ENCODE measurements around the gene PCBP3. TPM values are rescaled to one million over a fixed set of nuclear protein-coding genes. Genes with fewer than 3 reads are reported as not detected.

Gene PCBP3
- total RNA-seq, 2 experiments from 2014 or later: 1.3 to 1.4 TPM

GRCh38 chr21:45836694-45837670, 193.5 kb downstream of the PCBP3 start:
- no peaks in the 10 kb centered on the region for H3K4me1 Mint-ChIP-seq (ENCODE audit: low read depth)
- H3K27me3 Mint-ChIP-seq (ENCODE audit: low read depth): peaks cover 5% of the 10 kb centered on the region
- POLR2A ChIA-PET: no interaction called here
- no peak overlapping the region for H3K4me3 Mint-ChIP-seq
- H3K36me3 Mint-ChIP-seq (ENCODE audit: low read depth): no peaks in the 10 kb centered on the region
- CTCF ChIA-PET: no interaction called here
- no peak overlapping the region for H3K27ac Mint-ChIP-seq
- peaks cover 5% of the 10 kb centered on the region for H3K9me3 Mint-ChIP-seq (ENCODE audit: insufficient read depth)
- ATAC-seq: no peak
- DNase-seq: no peak

GRCh38 chr21:45837936-45838335, 194.4 kb downstream of the PCBP3 start:
- no peak for DNase-seq
- no peak for ATAC-seq
- Mint-ChIP-seq H3K27ac (no peak overlapping the region), H3K4me3 (no peak overlapping the region), H3K36me3 (ENCODE audit: low read depth) (no peaks in the 10 kb centered on the region), H3K4me1 (ENCODE audit: low read depth) (no peaks in the 10 kb centered on the region), H3K9me3 (ENCODE audit: insufficient read depth) (peaks cover 5% of the 10 kb centered on the region), H3K27me3 (ENCODE audit: low read depth) (peaks cover 5% of the 10 kb centered on the region)
- CTCF ChIA-PET: no interaction called here
- POLR2A ChIA-PET: no interaction called here

- POLR2A ChIA-PET: no interaction called here
- DNase-seq (no peak), ATAC-seq (no peak)
- Mint-ChIP-seq H3K36me3 (ENCODE audit: low read depth) (no peaks in the 10 kb centered on the region), H3K27me3 (ENCODE audit: low read depth) (peaks cover 5% of the 10 kb centered on the region), H3K9me3 (ENCODE audit: insufficient read depth) (peaks cover 5% of the 10 kb centered on the region), H3K4me1 (ENCODE audit: low read depth) (no peaks in the 10 kb centered on the region), H3K4me3 (no peak overlapping the region), H3K27ac (no peak overlapping the region)
- CTCF ChIA-PET: no interaction called here
Measured at GRCh38 chr21:45838634-45839033, 195.1 kb downstream of the PCBP3 start.

- ATAC-seq (no peak), DNase-seq (no peak)
- Mint-ChIP-seq H3K27me3 (ENCODE audit: low read depth) (peaks cover 5% of the 10 kb centered on the region), H3K27ac (no peak overlapping the region), H3K4me3 (no peak overlapping the region), H3K9me3 (ENCODE audit: insufficient read depth) (peaks cover 5% of the 10 kb centered on the region), H3K4me1 (ENCODE audit: low read depth) (no peaks in the 10 kb centered on the region), H3K36me3 (ENCODE audit: low read depth) (no peaks in the 10 kb centered on the region)
- ChIA-PET POLR2A (no interaction called here), CTCF (no interaction called here)
Measured at GRCh38 chr21:45839274-45839673, 195.7 kb downstream of the PCBP3 start.

GRCh38 chr21:45841033-45841432, 197.5 kb downstream of the PCBP3 start:
- Mint-ChIP-seq H3K4me3 (no peak overlapping the region), H3K27ac (no peak overlapping the region), H3K9me3 (ENCODE audit: insufficient read depth) (peaks cover 5% of the 10 kb centered on the region), H3K36me3 (ENCODE audit: low read depth) (no peaks in the 10 kb centered on the region), H3K27me3 (ENCODE audit: low read depth) (peaks cover 5% of the 10 kb centered on the region), H3K4me1 (ENCODE audit: low read depth) (peaks cover 15% of the 10 kb centered on the region)
- POLR2A ChIA-PET: no interaction called here
- CTCF ChIA-PET: no interaction called here
- DNase-seq (no peak), ATAC-seq (no peak)

GRCh38 chr21:45843426-45843825, 199.9 kb downstream of the PCBP3 start:
- Mint-ChIP-seq H3K4me3 (no peak overlapping the region), H3K36me3 (ENCODE audit: low read depth) (no peaks in the 10 kb centered on the region), H3K4me1 (ENCODE audit: low read depth) (peaks cover 17% of the 10 kb centered on the region), H3K27me3 (ENCODE audit: low read depth) (peaks cover 12% of the 10 kb centered on the region), H3K9me3 (ENCODE audit: insufficient read depth) (peaks cover 5% of the 10 kb centered on the region), H3K27ac (no peak overlapping the region)
- CTCF ChIA-PET: no interaction called here
- no peak for ATAC-seq
- POLR2A ChIA-PET: no interaction called here
- no peak for DNase-seq

- H3K9me3 Mint-ChIP-seq (ENCODE audit: insufficient read depth): peaks cover 5% of the 10 kb centered on the region
- peaks cover 17% of the 10 kb centered on the region for H3K4me1 Mint-ChIP-seq (ENCODE audit: low read depth)
- no peaks in the 10 kb centered on the region for H3K36me3 Mint-ChIP-seq (ENCODE audit: low read depth)
- H3K27me3 Mint-ChIP-seq (ENCODE audit: low read depth): peaks cover 14% of the 10 kb centered on the region
- ATAC-seq: no peak
- H3K4me3 Mint-ChIP-seq: no peak overlapping the region
- no peak for DNase-seq
- POLR2A ChIA-PET: no interaction called here
- no peak overlapping the region for H3K27ac Mint-ChIP-seq
- CTCF ChIA-PET: no interaction called here
Measured at GRCh38 chr21:45844181-45844580, 200.7 kb downstream of the PCBP3 start.

- Mint-ChIP-seq H3K27ac (no peak overlapping the region), H3K27me3 (ENCODE audit: low read depth) (peaks cover 19% of the 10 kb centered on the region), H3K4me3 (no peak overlapping the region), H3K36me3 (ENCODE audit: low read depth) (no peaks in the 10 kb centered on the region), H3K4me1 (ENCODE audit: low read depth) (peaks cover 17% of the 10 kb centered on the region), H3K9me3 (ENCODE audit: insufficient read depth) (peaks cover 5% of the 10 kb centered on the region)
- peak; percentile 38 for DNase-seq
- ChIA-PET CTCF (no interaction called here), POLR2A (no interaction called here)
- peak; percentile 60 for ATAC-seq
Measured at GRCh38 chr21:45845063-45845769, 201.7 kb downstream of the PCBP3 start.

- CTCF ChIA-PET: interaction anchor here (2.6 kb wide), 1 partner anchor 35 kb away, joined by 6 read pairs; no protein-coding TSS in a partner anchor
- peaks cover 17% of the 10 kb centered on the region for H3K4me1 Mint-ChIP-seq (ENCODE audit: low read depth)
- no peaks in the 10 kb centered on the region for H3K36me3 Mint-ChIP-seq (ENCODE audit: low read depth)
- ATAC-seq (no peak), DNase-seq (no peak)
- H3K4me3 Mint-ChIP-seq: no peak overlapping the region
- peaks cover 21% of the 10 kb centered on the region for H3K27me3 Mint-ChIP-seq (ENCODE audit: low read depth)
- POLR2A ChIA-PET: no interaction called here
- no peak overlapping the region for H3K27ac Mint-ChIP-seq
- peaks cover 5% of the 10 kb centered on the region for H3K9me3 Mint-ChIP-seq (ENCODE audit: insufficient read depth)
Measured at GRCh38 chr21:45845770-45846090, 202.2 kb downstream of the PCBP3 start.

GRCh38 chr21:45846373-45847160, 203.0 kb downstream of the PCBP3 start:
- Mint-ChIP-seq H3K27me3 (ENCODE audit: low read depth) (peaks cover 24% of the 10 kb centered on the region), H3K4me3 (no peak overlapping the region), H3K27ac (no peak overlapping the region), H3K9me3 (ENCODE audit: insufficient read depth) (no peaks in the 10 kb centered on the region), H3K4me1 (ENCODE audit: low read depth) (peaks cover 17% of the 10 kb centered on the region), H3K36me3 (ENCODE audit: low read depth) (no peaks in the 10 kb centered on the region)
- ATAC-seq (no peak), DNase-seq (no peak)
- ChIA-PET POLR2A (interaction anchor here (0.7 kb wide), 1 partner anchor 295 kb away, joined by 3 read pairs; no protein-coding TSS in a partner anchor), CTCF (interaction anchor here (1.0 to 2.6 kb wide), 2 partner anchors 24 to 34 kb away, joined by 3 to 6 read pairs; no protein-coding TSS in a partner anchor)

GRCh38 chr21:45847870-45848269, 204.3 kb downstream of the PCBP3 start:
- H3K9me3 Mint-ChIP-seq (ENCODE audit: insufficient read depth): no peaks in the 10 kb centered on the region
- peaks cover 24% of the 10 kb centered on the region for H3K27me3 Mint-ChIP-seq (ENCODE audit: low read depth)
- H3K4me3 Mint-ChIP-seq: no peak overlapping the region
- DNase-seq (no peak), ATAC-seq (no peak)
- ChIA-PET CTCF (interaction anchor here (2.6 kb wide), 1 partner anchor 32 kb away, joined by 6 read pairs; no protein-coding TSS in a partner anchor), POLR2A (no interaction called here)
- no peak overlapping the region for H3K27ac Mint-ChIP-seq
- peaks cover 17% of the 10 kb centered on the region for H3K4me1 Mint-ChIP-seq (ENCODE audit: low read depth)
- H3K36me3 Mint-ChIP-seq (ENCODE audit: low read depth): no peaks in the 10 kb centered on the region

All from activated CD8-positive, alpha-beta T cell treated with anti-CD3 and anti-CD28 coated beads, Interleukin-2, amount 10 ng/mL, durations not matched to agents 7 days and 5 days (primary cell).